Keratinocyte (primary cell): ENCODE results near the gene SPOCK1. TPM values are rescaled to one million over a fixed set of nuclear protein-coding genes. Genes with fewer than 3 reads are reported as not detected.

Experiments used
- DNase-seq: peaks from one replicate; pipeline ENCODE4 v3.0.0-alpha.2; 2011; ENCODE audit warnings: low read depth, missing footprints, low spot score
- FAIRE-seq: peaks from 2 replicates; lab custom pipeline; 2011; peaks lifted over from hg19 to GRCh38; lab: Jason Lieb, UNC
- H2AFZ ChIP-seq: 2 replicates; pipeline ENCODE4 v1.6.0; 2012; ENCODE audit warnings: low read length, control low read depth, inconsistent platforms; ENCODE audit not compliant: control insufficient read depth
- H3K27ac ChIP-seq: 2 replicates; pipeline ENCODE4 v1.5.1; 2011; ENCODE audit warnings: low read length; ENCODE audit not compliant: control insufficient read depth, insufficient read depth
- H3K27me3 ChIP-seq: 3 replicates; pipeline ENCODE4 v1.6.0; 2011; ENCODE audit warnings: low read length; ENCODE audit not compliant: control insufficient read depth, insufficient read depth; ENCODE audit errors: extremely low read depth
- H3K36me3 ChIP-seq, 2 experiments: 2 replicates in 1 of 2; 3 replicates in 1 of 2; pipeline ENCODE4 v1.5.1; 2011; ENCODE audit warnings: low read length in 2 of 2, mild to moderate bottlenecking in 1 of 2; ENCODE audit not compliant: control insufficient read depth in 2 of 2, insufficient read depth in 2 of 2; ENCODE audit errors: extremely low read depth in 1 of 2
- H3K4me1 ChIP-seq: 3 replicates; pipeline ENCODE4 v1.5.1; 2011; ENCODE audit warnings: low read length; ENCODE audit not compliant: control insufficient read depth, insufficient read depth; ENCODE audit errors: extremely low read depth
- H3K4me2 ChIP-seq: 3 replicates; pipeline ENCODE4 v1.6.0; 2011; ENCODE audit warnings: low read depth, low read length; ENCODE audit not compliant: control insufficient read depth, insufficient read depth; ENCODE audit errors: extremely low read depth
- H3K4me3 ChIP-seq, 3 experiments: fragments of 200-600 bp in 1 of 3; sonication (generic) in 1 of 3; 2 replicates in 2 of 3; 3 replicates in 1 of 3; pipeline ENCODE4 v1.5.1; 2011 to 2016; ENCODE audit warnings: low read length in 3 of 3, mild to moderate bottlenecking in 3 of 3, control low read depth in 2 of 3, inconsistent platforms in 1 of 3, low read depth in 1 of 3, mixed read lengths in 1 of 3, mixed run types in 1 of 3, moderate library complexity in 1 of 3; ENCODE audit not compliant: control insufficient read depth in 2 of 3, insufficient read depth in 2 of 3; ENCODE audit errors: extremely low read depth in 1 of 3
- H3K79me2 ChIP-seq: 2 replicates; pipeline ENCODE4 v1.6.0; 2012; ENCODE audit warnings: low read length; ENCODE audit not compliant: control insufficient read depth, insufficient read depth
- H3K9ac ChIP-seq: 3 replicates; pipeline ENCODE4 v1.6.0; 2011; ENCODE audit warnings: low read length; ENCODE audit not compliant: control insufficient read depth, insufficient read depth; ENCODE audit errors: extremely low read depth
- H3K9me1 ChIP-seq: 3 replicates; pipeline ENCODE4 v1.6.0; 2011; ENCODE audit warnings: low read length; ENCODE audit not compliant: control insufficient read depth, insufficient read depth; ENCODE audit errors: extremely low read depth
- H3K9me3 ChIP-seq: 2 replicates; pipeline ENCODE4 v1.5.1; 2012; ENCODE audit warnings: low read depth, low read length; ENCODE audit not compliant: control insufficient read depth
- H4K20me1 ChIP-seq: 3 replicates; pipeline ENCODE4 v1.6.0; 2011; ENCODE audit warnings: low read length; ENCODE audit not compliant: control insufficient read depth, insufficient read depth; ENCODE audit errors: extremely low read depth
- EZH2 ChIP-seq: IDR thresholded peaks from one replicate; pipeline ENCODE4 v1.6.1; 2012; ENCODE audit warnings: inconsistent platforms, mild to moderate bottlenecking, low read length, moderate library complexity
- dilution Hi-C: fragments of 300-500 bp; cut with MboI; formaldehyde crosslinking; loops from one replicate; pipeline ENCODE4 v1.7.0; 2020; ENCODE audit warnings: low sequenced_read_pairs; ENCODE audit not compliant: extremely low pct_ligation_motif_present
- polyA plus RNA-seq, 5 experiments: library from polyadenylated mRNA; depleted of rRNA in 3 of 5; stranded (reverse) in 3 of 5; stranded (forward) in 1 of 5; unstranded in 1 of 5; fragments of >200 nt; gene quantifications; 1 replicate in 1 of 5; 2 replicates in 3 of 5; 3 replicates in 1 of 5; pipeline versions ENCODE4 v1.2.1 to v1.2.3, GENCODE V29; 2011 to 2012; ENCODE audit warnings: missing spikeins in 2 of 5, low read depth in 1 of 5, low replicate concordance in 1 of 5
- TF ChIP-seq, protein P1 (sequence below), 3 experiments: IDR thresholded peaks in 1 of 3; conservative IDR thresholded peaks in 1 of 3; optimal IDR thresholded peaks in 1 of 3; 2 replicates in 2 of 3; 3 replicates in 1 of 3; pipeline versions ENCODE3 to v1.5.1; 2011; ENCODE audit warnings: low read length in 3 of 3, mild to moderate bottlenecking in 3 of 3, moderate library complexity in 2 of 3, control low read depth in 1 of 3, inconsistent platforms in 1 of 3; ENCODE audit not compliant: insufficient read depth in 2 of 3; ENCODE audit errors: extremely low read depth in 1 of 3

SPOCK1 gene
- polyA plus RNA-seq, 1 donor (not counting 4 experiments of a cell fraction or from before 2014, with no cell fraction given): 5.5 TPM

DNA sequence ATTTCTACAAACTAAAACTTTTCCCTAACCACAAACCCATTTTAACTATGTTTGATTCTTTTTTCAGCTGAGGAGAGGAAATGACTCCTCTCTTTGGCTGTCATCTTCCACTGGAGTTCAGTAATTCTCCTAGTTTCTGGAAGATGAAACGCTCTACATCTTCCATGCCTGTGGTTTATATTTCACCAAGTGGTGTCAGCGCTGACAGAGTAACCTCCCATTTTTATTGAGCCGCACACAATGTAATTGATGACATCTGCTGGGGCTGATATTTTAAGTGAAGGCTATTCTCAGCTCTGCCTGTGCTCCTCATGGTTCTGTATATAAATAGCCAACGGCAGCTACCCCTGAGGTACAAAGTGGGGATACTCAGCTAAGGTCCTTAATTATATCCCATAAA, 234.6 kb downstream of the SPOCK1 start:
- Histone ChIP-seq H3K79me2 (no peaks in the 10 kb centered on the region), H4K20me1 (no peaks in the 10 kb centered on the region), H3K4me1 (no peaks in the 10 kb centered on the region), H3K36me3 (no peaks in the 10 kb centered on the region), H3K4me2 (no peak overlapping the region), H3K4me3 (no peak overlapping the region), H2AFZ (no peak overlapping the region), H3K9me3 (no peaks in the 10 kb centered on the region), H3K27me3 (peaks cover 3% of the 10 kb centered on the region), H3K9me1 (no peaks in the 10 kb centered on the region), H3K27ac (no peak overlapping the region), H3K9ac (no peak overlapping the region)
- TF ChIP-seq, protein P1, sequence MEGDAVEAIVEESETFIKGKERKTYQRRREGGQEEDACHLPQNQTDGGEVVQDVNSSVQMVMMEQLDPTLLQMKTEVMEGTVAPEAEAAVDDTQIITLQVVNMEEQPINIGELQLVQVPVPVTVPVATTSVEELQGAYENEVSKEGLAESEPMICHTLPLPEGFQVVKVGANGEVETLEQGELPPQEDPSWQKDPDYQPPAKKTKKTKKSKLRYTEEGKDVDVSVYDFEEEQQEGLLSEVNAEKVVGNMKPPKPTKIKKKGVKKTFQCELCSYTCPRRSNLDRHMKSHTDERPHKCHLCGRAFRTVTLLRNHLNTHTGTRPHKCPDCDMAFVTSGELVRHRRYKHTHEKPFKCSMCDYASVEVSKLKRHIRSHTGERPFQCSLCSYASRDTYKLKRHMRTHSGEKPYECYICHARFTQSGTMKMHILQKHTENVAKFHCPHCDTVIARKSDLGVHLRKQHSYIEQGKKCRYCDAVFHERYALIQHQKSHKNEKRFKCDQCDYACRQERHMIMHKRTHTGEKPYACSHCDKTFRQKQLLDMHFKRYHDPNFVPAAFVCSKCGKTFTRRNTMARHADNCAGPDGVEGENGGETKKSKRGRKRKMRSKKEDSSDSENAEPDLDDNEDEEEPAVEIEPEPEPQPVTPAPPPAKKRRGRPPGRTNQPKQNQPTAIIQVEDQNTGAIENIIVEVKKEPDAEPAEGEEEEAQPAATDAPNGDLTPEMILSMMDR (optimal IDR thresholded peaks at IDR 0.05 in 1 of 3, IDR thresholded peaks at IDR 0.05 in 1 of 3, conservative IDR thresholded peaks at IDR 0.05 in 1 of 3; ENCODE audit: extremely low read depth in 1 of 3, insufficient read depth in 2 of 3, low read length in 3 of 3): no peak
- TF ChIP-seq EZH2: no peak
- dilution Hi-C loops: no loop called here
- DNase-seq: no peak
- no peak for FAIRE-seq

DNA sequence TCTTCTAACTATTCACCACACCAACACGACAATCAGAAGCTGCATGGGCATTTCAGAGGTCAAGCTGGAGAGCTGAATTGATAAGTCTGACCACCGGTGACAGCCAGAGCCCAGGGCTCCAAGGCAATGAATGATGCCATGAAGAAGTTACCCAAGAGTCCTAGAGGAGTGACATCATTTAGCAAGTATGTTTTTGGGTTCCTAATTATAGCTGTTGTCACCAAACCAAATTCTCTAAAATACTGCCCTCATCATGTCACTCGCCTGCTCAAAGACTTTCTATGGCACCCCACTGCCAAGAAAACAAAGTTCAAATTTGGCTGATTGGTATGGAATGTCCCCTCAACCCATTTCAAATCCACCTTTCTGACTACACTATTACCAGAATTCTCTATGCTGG, 235.1 kb downstream of the SPOCK1 start:
- H2AFZ ChIP-seq: no peak overlapping the region
- no peaks in the 10 kb centered on the region for H3K9me3 ChIP-seq
- H3K9ac ChIP-seq: no peak overlapping the region
- TF ChIP-seq EZH2: no peak
- TF ChIP-seq, protein P1 (optimal IDR thresholded peaks at IDR 0.05 in 1 of 3, IDR thresholded peaks at IDR 0.05 in 1 of 3, conservative IDR thresholded peaks at IDR 0.05 in 1 of 3; ENCODE audit: extremely low read depth in 1 of 3, insufficient read depth in 2 of 3, low read length in 3 of 3): no peak
- H3K79me2 ChIP-seq: no peaks in the 10 kb centered on the region
- H4K20me1 ChIP-seq: no peaks in the 10 kb centered on the region
- no peak overlapping the region for H3K4me3 ChIP-seq
- H3K4me1 ChIP-seq: no peaks in the 10 kb centered on the region
- no peak overlapping the region for H3K4me2 ChIP-seq
- H3K27ac ChIP-seq: no peak overlapping the region
- no peaks in the 10 kb centered on the region for H3K36me3 ChIP-seq
- H3K27me3 ChIP-seq: peaks cover 3% of the 10 kb centered on the region
- H3K9me1 ChIP-seq: no peaks in the 10 kb centered on the region
- dilution Hi-C loops: no loop called here
- DNase-seq (no peak), FAIRE-seq (no peak)
